Adrenal gland (tissue), 5 donors: ENCODE measurements around the gene SMIM34.
"Not testable (repeated sequence)": the region's sequence is repeated elsewhere in the genome, so short reads cannot be mapped to it uniquely, and the experiment has no call there.

Experiments used
- POLR2A ChIP-seq, 2 donors: fragments of 450-650 bp; IDR thresholded peaks; one replicate each; pipeline ENCODE4 v1.6.1; 2017; ENCODE audit warnings: antibody characterized with exemption in 2 of 2, mild to moderate bottlenecking in 2 of 2, moderate library complexity in 1 of 2
- TF ChIP-seq, protein P1 (sequence below), 6 experiments: fragments of 450-650 bp in 4 of 6; fragments of 200-600 bp in 2 of 6; sonication (generic) in 1 of 6; IDR thresholded peaks; 1 replicate in 5 of 6; 2 replicates in 1 of 6; pipeline versions ENCODE4 v1.5.1 to v1.8.0; 2016 to 2021; ENCODE audit warnings: antibody characterized with exemption in 6 of 6, mild to moderate bottlenecking in 2 of 6, moderate library complexity in 1 of 6
- donor health status: DM: no; HTN: no; CAD: no.

DNA sequence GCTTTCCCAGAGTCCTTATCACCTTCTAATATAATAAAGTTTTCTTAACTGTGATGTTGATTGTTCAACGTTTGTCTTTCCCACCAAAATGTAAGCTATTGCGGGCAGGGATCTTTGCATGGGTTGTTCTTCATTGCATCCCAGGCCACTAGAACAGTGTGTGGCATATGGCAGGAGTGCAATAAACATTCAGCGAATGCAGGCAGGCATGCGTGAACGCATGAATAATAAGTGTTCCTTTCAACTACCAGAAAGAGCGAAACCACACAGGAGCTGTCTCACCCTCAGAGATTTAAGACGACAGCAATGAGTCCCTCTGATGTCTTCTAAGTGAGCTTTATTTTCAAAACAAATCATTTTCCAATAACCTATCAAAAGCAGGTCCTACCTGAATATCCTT lies 34.5 kb upstream of the SMIM34 start:
- TF ChIP-seq, protein P1, sequence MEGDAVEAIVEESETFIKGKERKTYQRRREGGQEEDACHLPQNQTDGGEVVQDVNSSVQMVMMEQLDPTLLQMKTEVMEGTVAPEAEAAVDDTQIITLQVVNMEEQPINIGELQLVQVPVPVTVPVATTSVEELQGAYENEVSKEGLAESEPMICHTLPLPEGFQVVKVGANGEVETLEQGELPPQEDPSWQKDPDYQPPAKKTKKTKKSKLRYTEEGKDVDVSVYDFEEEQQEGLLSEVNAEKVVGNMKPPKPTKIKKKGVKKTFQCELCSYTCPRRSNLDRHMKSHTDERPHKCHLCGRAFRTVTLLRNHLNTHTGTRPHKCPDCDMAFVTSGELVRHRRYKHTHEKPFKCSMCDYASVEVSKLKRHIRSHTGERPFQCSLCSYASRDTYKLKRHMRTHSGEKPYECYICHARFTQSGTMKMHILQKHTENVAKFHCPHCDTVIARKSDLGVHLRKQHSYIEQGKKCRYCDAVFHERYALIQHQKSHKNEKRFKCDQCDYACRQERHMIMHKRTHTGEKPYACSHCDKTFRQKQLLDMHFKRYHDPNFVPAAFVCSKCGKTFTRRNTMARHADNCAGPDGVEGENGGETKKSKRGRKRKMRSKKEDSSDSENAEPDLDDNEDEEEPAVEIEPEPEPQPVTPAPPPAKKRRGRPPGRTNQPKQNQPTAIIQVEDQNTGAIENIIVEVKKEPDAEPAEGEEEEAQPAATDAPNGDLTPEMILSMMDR (IDR thresholded peaks at IDR 0.05): not testable (repeated sequence)
- TF ChIP-seq POLR2A (IDR thresholded peaks at IDR 0.05): not testable (repeated sequence)
